GM12878 (cell line): ENCODE results near the gene ARL10.

Source experiments
- ASH2L ChIP-seq: fragments of 300-600, 200-600 bp; sonication (generic); IDR thresholded peaks from 2 replicates; pipeline ENCODE4 v1.6.1; 2017; ENCODE audit warnings: low read depth, mild to moderate bottlenecking, borderline replicate concordance
- BCL11A ChIP-seq: IDR thresholded peaks from 2 replicates; pipeline ENCODE4 v1.6.1; 2011; ENCODE audit warnings: low read depth, low read length
- CTCF ChIP-seq, 3 experiments: IDR thresholded peaks in 2 of 3; conservative IDR thresholded peaks in 1 of 3; 2 replicates each; pipeline ENCODE4 v1.5.1; 2011; ENCODE audit warnings: low read depth in 3 of 3, low read length in 3 of 3, mild to moderate bottlenecking in 3 of 3, control low read depth in 2 of 3, moderate library complexity in 2 of 3, inconsistent platforms in 1 of 3, mixed read lengths in 1 of 3; ENCODE audit not compliant: control insufficient read depth in 2 of 3, insufficient read depth in 1 of 3; ENCODE audit errors: extremely low read depth in 1 of 3
- ETV6 ChIP-seq, 2 experiments: fragments of 450-650 bp in 1 of 2; IDR thresholded peaks in 1 of 2; conservative IDR thresholded peaks in 1 of 2; 2 replicates each; pipeline ENCODE4 v1.6.1; 2014; ENCODE audit warnings: antibody characterized with exemption in 1 of 2, borderline replicate concordance in 1 of 2, low read depth in 1 of 2, mild to moderate bottlenecking in 1 of 2, moderate library complexity in 1 of 2
- EZH2 ChIP-seq: IDR thresholded peaks from 2 replicates; pipeline ENCODE4 v1.6.1; 2012; ENCODE audit warnings: low read depth, mild to moderate bottlenecking, control low read depth, inconsistent platforms, low read length, borderline replicate concordance; ENCODE audit not compliant: control insufficient read depth
- FOXK2 ChIP-seq: fragments of 450-650 bp; IDR thresholded peaks from 2 replicates; pipeline ENCODE4 v1.6.1; 2017; ENCODE audit warnings: mild to moderate bottlenecking, moderate library complexity
- RB1 ChIP-seq: fragments of 450-650 bp; formaldehyde crosslinking; IDR thresholded peaks from 2 replicates; pipeline ENCODE4 v1.6.1; 2017; ENCODE audit warnings: mild to moderate bottlenecking, borderline replicate concordance
- SMAD5 ChIP-seq: IDR thresholded peaks from 2 replicates; pipeline ENCODE4 v1.6.1; 2016; ENCODE audit warnings: antibody characterized with exemption, low read depth
- ZBED1 ChIP-seq: IDR thresholded peaks from 2 replicates; pipeline ENCODE4 v1.6.1; 2016; ENCODE audit warnings: borderline replicate concordance
- TF ChIP-seq, protein P1 (sequence below): IDR thresholded peaks from 2 replicates; pipeline ENCODE4 v1.6.1; 2011; ENCODE audit warnings: low read depth, mild to moderate bottlenecking, low read length, moderate library complexity, borderline replicate concordance; ENCODE audit errors: extremely low read depth

- no peak for TF ChIP-seq CTCF (IDR thresholded peaks at IDR 0.05 in 2 of 3, conservative IDR thresholded peaks at IDR 0.05 in 1 of 3; ENCODE audit: control insufficient read depth in 2 of 3, extremely low read depth in 1 of 3, insufficient read depth in 1 of 3, low read depth in 3 of 3, low read length in 3 of 3)
- TF ChIP-seq FOXK2, result no peak
- no peak for TF ChIP-seq ZBED1
- TF ChIP-seq, protein P1, sequence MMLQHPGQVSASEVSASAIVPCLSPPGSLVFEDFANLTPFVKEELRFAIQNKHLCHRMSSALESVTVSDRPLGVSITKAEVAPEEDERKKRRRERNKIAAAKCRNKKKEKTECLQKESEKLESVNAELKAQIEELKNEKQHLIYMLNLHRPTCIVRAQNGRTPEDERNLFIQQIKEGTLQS, result no peak
- no peak for TF ChIP-seq SMAD5
- TF ChIP-seq ASH2L, result no peak
- TF ChIP-seq ETV6 (conservative IDR thresholded peaks at IDR 0.05 in 1 of 2, IDR thresholded peaks at IDR 0.05 in 1 of 2; ENCODE audit: borderline replicate concordance in 1 of 2, low read depth in 1 of 2), result no peak
- no peak for TF ChIP-seq EZH2
- TF ChIP-seq RB1, result no peak
- no peak for TF ChIP-seq BCL11A
These were observed 22.4 kb upstream of the ARL10 start for GRCh38 chr5:176342766-176343458.
